Psoas muscle (tissue), 8 donors: ENCODE data around the gene PRRX1. TPM values are rescaled to one million over a fixed set of nuclear protein-coding genes. Genes with fewer than 3 reads are reported as not detected.
A peak's percentile ranks its signal among the peaks of the same experiment; 100 is the strongest.

Experiments used
- ATAC-seq, 4 donors: fragments of 200-7000 bp; cut with Tn5 transposase; one replicate each; pipeline ENCODE4 v1.9.1; 2020; ENCODE audit warnings: moderate library complexity in 3 of 4, mild to moderate bottlenecking in 2 of 4
- DNase-seq, 2 donors: peaks; one replicate each; pipeline ENCODE4 v3.0.0-alpha.2; 2020
- H3K27ac ChIP-seq: fragments of 200-600 bp; one replicate; pipeline ENCODE4 v1.8.0; 2022
- H3K27me3 ChIP-seq, 3 donors: fragments of 200-600 bp in 1 of 3; one replicate each; pipeline versions ENCODE4 v1.6.1 to v1.8.0; 2013 to 2022; ENCODE audit warnings: low read length in 2 of 3, mild to moderate bottlenecking in 2 of 3, moderate library complexity in 1 of 3; ENCODE audit not compliant: insufficient read depth in 3 of 3
- H3K36me3 ChIP-seq, 2 donors: fragments of 200-600 bp in 1 of 2; one replicate each; pipeline versions ENCODE4 v1.6.1 to v1.8.0; 2013 to 2022; ENCODE audit warnings: low read depth in 1 of 2, mild to moderate bottlenecking in 1 of 2, moderate library complexity in 1 of 2; ENCODE audit not compliant: insufficient read depth in 1 of 2
- H3K4me1 ChIP-seq: fragments of 200-600 bp; one replicate; pipeline ENCODE4 v1.8.0; 2022
- H3K4me3 ChIP-seq: fragments of 200-600 bp; one replicate; pipeline ENCODE4 v1.8.0; 2022; ENCODE audit warnings: mild to moderate bottlenecking
- H3K9me3 ChIP-seq: fragments of 200-600 bp; one replicate; pipeline ENCODE4 v1.8.0; 2022
- WGBS, 3 donors: extraction: QIAGEN DNeasy Blood & Tissue Kit; methylation state at CpG; one replicate each; pipeline versions ENCODE4 v1.1.6 to v1.1.7; 2013; 5-methylcytosine and 5-hydroxymethylcytosine counted together
- intact Hi-C, 2 donors: fragments of 100-400 bp; cut with DNase I; formaldehyde crosslinking; loops; one replicate each; pipeline versions ENCODE4 v1.11.0 to v1.14.2; 2022
- polyA plus RNA-seq, 3 donors: library from polyadenylated mRNA; stranded (reverse); fragments of 200-250 nt; gene quantifications; one replicate each; pipeline ENCODE4 v1.2.3, GENCODE V29; 2013
- total RNA-seq, 4 donors: library from RNA; stranded (reverse); fragmentation: NEBNext Ultra II Directional in 2 of 4; extraction: Animal tissue kit (Norgen Biotek cat#: 25700) in 2 of 4; gene quantifications; one replicate each; pipeline versions ENCODE4 v1.2.1 to v1.2.4, GENCODE V29; 2021 to 2023
- TF ChIP-seq, protein P1 (sequence below): fragments of 200-600 bp; IDR thresholded peaks from one replicate; pipeline ENCODE4 v1.8.0; 2022; ENCODE audit warnings: antibody characterized with exemption
- donor health status: healthy with polysubstance abuse.
- donor health status: DM: no; HTN: no; CAD: no; lungs with moderate emphysema.
- donor health status: Bipolar disorder and iron deficiency.
- donor health status: healthy.
- donor health status: DM: yes; HTN: yes; CAD: no.
- donor health status: DM: no; HTN: no; CAD: no.
- donor health status: DM: no; HTN: no; CAD: no.
- donor health status: DM: yes; HTN: yes; CAD: no.

PRRX1 gene
- total and polyA plus RNA-seq, 7 donors = 27.7 to 256 (median 64.1) TPM

DNA sequence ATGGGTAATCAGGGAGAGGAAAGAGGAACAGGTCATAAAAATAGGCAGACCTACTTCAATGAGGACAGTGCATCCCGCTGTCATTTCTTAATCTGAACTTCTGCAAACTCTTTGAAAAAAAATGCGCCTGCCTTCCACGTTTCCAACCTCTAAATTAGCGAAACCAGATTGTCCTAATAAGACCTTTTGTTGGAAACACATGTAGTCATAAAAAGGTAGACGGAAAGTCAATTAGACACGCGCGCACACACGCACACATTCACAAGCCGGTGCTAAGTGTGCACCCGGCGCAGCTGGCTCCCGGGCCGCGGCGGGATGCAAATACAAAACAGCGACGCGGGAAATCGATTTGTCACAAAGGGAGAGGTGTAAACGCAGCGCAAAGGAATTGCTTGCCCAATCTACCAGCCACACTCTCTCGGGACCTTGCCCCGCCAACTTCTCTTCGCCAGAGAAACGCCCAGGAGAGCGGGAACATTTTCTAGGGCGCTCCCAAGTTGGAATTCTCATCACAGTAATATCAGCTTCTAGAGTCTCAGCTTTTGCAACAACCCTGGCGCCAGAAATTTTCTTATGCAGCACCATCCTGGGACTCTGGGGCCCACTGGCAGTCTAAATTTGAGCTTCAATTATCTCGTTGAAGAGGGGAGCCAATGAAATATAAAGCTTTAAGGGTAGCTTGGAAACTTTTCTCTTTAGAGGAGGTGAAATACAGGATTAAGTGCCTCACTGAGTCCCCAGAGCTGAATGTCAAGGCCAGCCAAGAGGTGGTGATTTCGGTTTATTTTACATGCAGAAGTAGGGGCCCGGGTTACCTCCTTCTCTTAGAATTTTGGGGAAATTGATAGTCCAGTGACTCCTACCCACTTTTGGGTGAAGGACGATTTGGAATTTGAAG, 4.5 kb downstream of the PRRX1 start:
- no peaks in the 10 kb centered on the region for H3K36me3 ChIP-seq
- H3K4me1 ChIP-seq = peaks cover 42% of the 10 kb centered on the region
- TF ChIP-seq, protein P1, sequence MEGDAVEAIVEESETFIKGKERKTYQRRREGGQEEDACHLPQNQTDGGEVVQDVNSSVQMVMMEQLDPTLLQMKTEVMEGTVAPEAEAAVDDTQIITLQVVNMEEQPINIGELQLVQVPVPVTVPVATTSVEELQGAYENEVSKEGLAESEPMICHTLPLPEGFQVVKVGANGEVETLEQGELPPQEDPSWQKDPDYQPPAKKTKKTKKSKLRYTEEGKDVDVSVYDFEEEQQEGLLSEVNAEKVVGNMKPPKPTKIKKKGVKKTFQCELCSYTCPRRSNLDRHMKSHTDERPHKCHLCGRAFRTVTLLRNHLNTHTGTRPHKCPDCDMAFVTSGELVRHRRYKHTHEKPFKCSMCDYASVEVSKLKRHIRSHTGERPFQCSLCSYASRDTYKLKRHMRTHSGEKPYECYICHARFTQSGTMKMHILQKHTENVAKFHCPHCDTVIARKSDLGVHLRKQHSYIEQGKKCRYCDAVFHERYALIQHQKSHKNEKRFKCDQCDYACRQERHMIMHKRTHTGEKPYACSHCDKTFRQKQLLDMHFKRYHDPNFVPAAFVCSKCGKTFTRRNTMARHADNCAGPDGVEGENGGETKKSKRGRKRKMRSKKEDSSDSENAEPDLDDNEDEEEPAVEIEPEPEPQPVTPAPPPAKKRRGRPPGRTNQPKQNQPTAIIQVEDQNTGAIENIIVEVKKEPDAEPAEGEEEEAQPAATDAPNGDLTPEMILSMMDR = no peak
- H3K27me3 ChIP-seq = peaks cover 0 to 6% (median 2%) of the 10 kb centered on the region in 3 donors
- 3 to 5% (median 5%) methylated on average over 33 of the region's 33 CpGs for whole genome bisulfite sequencing, 3 donors
- H3K4me3 ChIP-seq = peak overlapping the region; percentile 72
- H3K27ac ChIP-seq = peak overlapping the region; percentile 91
- peak in 3 of 4 donors; percentile 46 to 60 (median 47) for ATAC-seq
- peak; percentile 64 to 82 for DNase-seq
- no peaks in the 10 kb centered on the region for H3K9me3 ChIP-seq
- intact Hi-C loops = loop anchor here in 1 of 2 donors (2.0 to 10.0 kb wide), 3 partner anchors 64 to 654 kb away; partner anchors contain the start of gene KIFAP3

- H3K4me1 ChIP-seq = peaks cover 42% of the 10 kb centered on the region
- H3K9me3 ChIP-seq = no peaks in the 10 kb centered on the region
- no peaks in the 10 kb centered on the region for H3K36me3 ChIP-seq
- H3K27me3 ChIP-seq = peaks cover 0 to 6% (median 2%) of the 10 kb centered on the region in 3 donors
- TF ChIP-seq, protein P1 = no peak
- 24 to 38% (median 34%) methylated on average over 8 of the region's 8 CpGs for WGBS, 3 donors
- DNase-seq = peak in 1 of 2 donors; percentile 53
- peak overlapping the region; percentile 91 for H3K27ac ChIP-seq
- intact Hi-C loops = loop anchor here in 1 of 2 donors (2.0 to 10.0 kb wide), 3 partner anchors 64 to 654 kb away; partner anchors contain the start of gene KIFAP3
- peak overlapping the region; percentile 72 for H3K4me3 ChIP-seq
- peak in 1 of 4 donors; percentile 29 for ATAC-seq
Observed at GRCh38 chr1:170669107-170669445, 5.1 kb downstream of the PRRX1 start.

DNA sequence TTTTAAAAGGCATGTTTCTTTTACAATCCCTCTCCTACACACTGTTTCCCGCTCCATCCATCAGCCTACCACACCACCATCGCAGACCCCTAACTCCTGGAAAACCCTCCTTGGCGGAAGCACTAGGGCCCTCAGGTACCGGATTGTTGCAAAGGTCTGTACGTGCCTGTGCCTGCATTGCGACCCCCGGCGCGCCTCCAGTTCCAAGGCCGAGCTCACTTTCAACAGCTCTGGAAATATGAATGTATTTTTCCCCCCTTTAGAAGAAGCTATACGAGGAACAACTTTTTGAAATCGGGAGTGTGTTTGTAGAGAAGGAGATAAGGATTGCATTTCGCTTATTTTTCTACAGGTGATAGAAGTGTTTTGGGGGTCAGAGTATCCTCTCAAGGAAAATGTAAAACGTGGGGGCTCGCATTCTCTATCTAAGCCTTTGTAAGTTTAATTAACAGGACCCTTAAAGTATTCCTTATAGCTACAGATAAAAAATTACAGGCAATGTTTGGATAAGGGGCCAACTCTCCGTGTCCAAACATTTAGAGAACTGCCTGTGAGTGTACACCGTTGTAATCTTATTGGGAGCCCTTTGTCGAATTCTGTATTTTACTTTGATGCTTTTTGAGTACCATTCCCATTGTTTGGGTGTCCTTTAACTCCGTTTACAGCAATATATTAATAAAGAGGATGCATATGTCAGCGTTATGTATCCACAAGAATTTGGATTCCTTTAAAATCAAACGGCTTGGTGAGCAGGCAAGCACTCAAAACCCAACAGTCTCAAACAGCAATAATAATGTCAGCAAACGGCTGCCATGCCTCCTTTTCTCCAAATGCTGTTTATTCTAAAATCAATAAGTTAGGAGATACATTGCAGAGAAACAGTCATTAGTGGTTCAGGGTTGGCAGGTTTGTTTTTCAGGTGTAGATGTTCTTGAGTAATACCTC, 5.9 kb downstream of the PRRX1 start:
- Histone ChIP-seq H3K9me3 (no peaks in the 10 kb centered on the region), H3K27me3 (peaks cover 0 to 6% (median 2%) of the 10 kb centered on the region in 3 donors), H3K4me3 (peak overlapping the region; percentile 72), H3K27ac (peak overlapping the region; percentile 91), H3K36me3 (no peaks in the 10 kb centered on the region), H3K4me1 (peaks cover 48% of the 10 kb centered on the region)
- WGBS, 3 donors = 54 to 61% (median 61%) methylated on average over 22 of the region's 22 CpGs
- TF ChIP-seq, protein P1 = no peak
- no peak for ATAC-seq
- DNase-seq = no peak
- intact Hi-C loops = loop anchor here (2.0 to 10.0 kb wide), 5 partner anchors 63 to 655 kb away; partner anchors contain the start of gene KIFAP3 (in 1 of the 2)

DNA sequence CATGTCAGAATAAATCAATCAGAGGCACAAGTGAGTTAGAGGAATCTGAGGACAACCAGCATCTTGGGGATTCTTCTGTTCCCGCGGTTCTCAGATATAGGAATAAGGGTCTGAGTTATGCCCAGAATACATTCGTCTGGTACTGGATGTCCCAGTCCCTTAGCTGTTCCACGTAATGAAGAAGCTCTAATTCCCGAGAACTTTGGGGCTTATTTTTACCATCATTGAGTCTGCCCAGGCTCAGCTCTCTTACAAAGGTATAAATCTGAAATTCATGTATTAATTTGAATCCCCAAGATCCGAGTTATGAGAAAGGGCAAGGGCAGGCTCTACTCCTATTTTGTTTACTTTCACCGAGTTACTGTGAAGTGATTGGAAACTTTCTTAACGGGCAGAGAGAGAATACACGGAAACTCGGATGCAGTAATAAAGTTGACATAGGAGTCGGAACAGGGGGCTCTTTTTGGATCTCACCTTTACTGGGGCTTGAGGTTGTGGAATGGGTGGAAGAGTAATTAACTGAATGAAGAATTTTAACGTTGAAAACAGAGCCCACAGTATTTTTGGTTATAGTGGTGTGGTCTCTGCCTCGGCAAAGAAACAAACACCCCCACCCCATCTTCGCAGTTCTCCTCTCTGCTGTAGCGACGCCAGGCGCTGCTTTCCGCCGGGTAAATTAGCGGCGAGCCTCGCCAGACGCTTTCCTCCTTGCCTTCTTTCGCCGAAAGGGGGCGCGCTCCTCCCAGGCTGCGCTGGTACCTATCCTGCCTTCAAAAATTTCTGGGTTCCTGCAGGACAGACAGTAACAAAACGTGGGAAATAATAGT, 7.1 kb downstream of the PRRX1 start:
- TF ChIP-seq, protein P1 = peak; percentile 52
- H3K4me1 ChIP-seq = peaks cover 58% of the 10 kb centered on the region
- intact Hi-C loops = loop anchor here (2.0 to 5.0 kb wide), 2 partner anchors 96 to 212 kb away; no protein-coding TSS in a partner anchor
- H3K9me3 ChIP-seq = no peaks in the 10 kb centered on the region
- H3K4me3 ChIP-seq = peak overlapping the region; percentile 72
- ATAC-seq (peak in 2 of 4 donors; percentile 15 to 43), DNase-seq (peak; percentile 68 to 88)
- 34 to 38% (median 37%) methylated on average over 29 of the region's 29 CpGs for whole genome bisulfite sequencing, 3 donors
- H3K27ac ChIP-seq = peak overlapping the region; percentile 91
- H3K36me3 ChIP-seq = no peaks in the 10 kb centered on the region
- peaks cover 0 to 6% (median 2%) of the 10 kb centered on the region in 3 donors for H3K27me3 ChIP-seq
